GM19372 (cell line): ENCODE measurements around the gene RHOBTB1.
"Not testable (repeated sequence)": the region's sequence is repeated elsewhere in the genome, so short reads cannot be mapped to it uniquely, and the experiment has no call there.

Experiments used
- ATAC-seq: cut with Tn5 transposase; IDR thresholded peaks from one replicate; pipeline ENCODE4 v1.9.1; 2021; ENCODE audit warnings: mild to moderate bottlenecking, low read depth, moderate library complexity; ENCODE audit not compliant: unreplicated experiment

RHOBTB1 gene

DNA sequence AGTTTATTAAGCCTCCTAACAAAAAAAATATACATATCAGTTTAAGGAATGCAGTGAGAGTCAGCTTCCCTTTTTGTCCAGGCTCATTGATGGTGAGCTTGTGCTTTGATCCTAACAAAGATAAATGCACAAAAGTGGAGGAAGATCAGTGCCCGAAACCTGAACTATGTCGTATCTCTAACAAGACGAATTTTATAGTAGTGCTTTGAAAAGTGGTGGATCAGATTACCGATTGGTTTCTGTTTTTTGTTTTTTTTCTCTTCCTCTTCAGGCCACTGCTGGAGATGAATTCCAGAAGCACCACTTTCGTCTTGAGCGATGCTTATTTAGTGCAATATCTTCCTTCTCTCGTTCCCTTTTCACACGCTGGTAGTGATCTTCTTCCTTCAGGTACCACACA lies 72.8 kb downstream of the RHOBTB1 start:
- no peak for ATAC-seq

DNA sequence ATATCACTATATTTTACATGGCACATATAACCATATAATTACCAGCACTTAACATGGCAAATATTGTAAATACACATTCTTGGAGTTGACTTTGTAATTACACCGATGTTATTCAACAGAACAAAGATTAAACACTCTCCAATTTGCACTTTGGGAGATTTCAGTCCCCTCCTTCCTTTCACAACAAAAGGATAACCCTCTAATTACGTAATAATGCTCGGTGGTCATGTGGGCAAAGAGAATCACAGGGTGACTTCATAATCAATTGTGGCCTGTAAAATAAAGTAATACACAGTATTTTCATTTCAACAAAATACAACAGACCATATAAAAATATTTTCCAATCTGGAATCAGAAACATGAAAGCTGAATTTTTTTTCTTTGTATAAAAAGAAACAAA lies 73.2 kb downstream of the RHOBTB1 start:
- no peak for ATAC-seq

DNA sequence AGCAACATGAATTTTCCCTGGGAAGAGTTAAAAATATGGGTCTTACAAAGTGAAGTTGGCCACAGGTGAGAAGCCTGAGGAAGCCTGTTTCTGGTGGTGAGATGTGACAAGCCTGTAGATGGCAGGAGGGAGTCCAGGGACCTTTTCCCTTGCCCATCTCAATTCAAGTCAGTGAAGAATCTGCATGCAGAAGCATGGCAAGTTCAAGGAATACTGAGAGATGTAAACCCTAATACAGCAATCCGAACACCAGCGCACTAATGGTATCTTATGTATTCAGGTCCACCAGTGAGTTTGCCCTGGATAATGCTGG lies 73.6 kb downstream of the RHOBTB1 start:
- no peak for ATAC-seq

DNA sequence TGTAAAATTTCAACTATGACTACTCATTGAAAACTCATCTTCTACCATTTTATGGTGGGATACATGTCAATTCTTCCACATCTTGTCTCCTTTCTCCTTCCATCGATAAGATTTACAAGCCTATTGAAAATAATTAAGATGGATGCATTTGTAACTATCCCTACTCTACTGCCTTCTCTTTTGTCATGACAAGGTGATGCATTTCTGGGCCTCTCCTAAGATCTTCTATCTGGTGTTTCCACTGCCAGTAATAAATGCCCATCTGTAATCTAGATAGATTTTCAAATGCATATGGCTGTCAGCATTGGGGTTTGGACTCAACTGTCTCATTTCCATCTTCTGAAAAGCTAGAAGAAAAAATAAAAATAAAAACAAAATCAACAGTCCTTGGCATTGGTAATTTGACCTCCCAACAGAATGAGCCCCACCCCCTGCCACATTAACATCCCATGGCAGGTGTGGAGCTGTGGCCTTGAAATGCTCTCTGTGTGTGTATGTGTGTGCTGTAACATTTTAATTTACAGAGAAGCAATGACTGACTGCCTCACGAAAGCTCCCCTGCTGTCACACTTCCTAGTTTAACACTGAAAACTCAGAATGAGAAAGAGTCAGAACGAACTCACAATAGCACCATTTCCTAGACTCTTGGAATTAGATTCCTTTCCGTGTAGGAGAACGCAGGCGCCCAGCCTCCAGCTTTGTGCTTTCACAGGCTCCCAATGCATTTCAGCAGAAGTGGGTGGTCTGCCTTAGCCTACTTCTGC lies 74.2 kb downstream of the RHOBTB1 start:
- ATAC-seq, result no peak

DNA sequence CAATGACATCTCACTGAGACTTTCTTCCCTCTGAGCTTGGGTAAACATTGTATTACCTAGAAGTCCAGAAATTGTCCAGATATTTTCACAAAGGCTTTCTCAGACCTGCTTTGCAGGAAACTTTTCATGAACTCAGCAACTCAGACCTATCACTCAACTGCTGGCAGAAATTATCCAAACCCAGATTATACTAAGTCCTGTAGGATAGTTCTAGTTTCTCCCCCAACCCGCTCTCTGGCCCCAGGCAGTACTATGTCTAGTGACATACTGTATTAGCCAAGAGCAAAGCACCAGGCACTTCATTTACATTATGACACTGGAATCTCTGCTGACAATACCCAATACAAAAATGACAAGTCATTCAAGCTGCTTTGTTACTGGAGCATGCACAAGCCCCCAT lies 75.0 kb downstream of the RHOBTB1 start:
- ATAC-seq, result no peak

DNA sequence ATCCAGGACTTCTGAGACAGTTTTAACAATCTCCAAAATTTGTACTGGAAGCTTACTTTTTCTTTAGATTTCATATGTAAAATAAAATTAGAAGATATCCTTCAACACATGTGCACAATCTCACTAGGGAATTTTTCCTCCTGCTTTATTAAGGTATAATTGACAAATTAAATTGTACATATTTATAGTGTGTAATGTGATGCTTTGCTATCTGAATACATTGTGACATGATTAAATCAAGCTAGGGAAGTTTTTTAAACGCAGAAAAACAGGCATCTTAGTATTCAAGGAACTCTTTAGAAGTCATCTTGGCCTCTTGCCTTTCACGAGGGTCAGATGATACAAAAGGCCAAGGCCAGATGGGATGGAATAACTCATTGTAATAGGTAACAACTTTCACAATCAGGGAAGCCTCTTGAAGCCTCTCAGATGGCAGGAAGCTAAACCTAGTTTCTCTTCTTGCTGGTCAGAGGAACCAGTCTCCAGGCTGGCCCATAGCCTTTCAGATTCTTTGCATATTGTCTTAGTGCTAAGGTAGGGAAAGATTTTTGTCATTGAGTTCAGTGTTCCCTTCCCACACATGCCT lies 78.7 kb downstream of the RHOBTB1 start:
- ATAC-seq, result no peak

DNA sequence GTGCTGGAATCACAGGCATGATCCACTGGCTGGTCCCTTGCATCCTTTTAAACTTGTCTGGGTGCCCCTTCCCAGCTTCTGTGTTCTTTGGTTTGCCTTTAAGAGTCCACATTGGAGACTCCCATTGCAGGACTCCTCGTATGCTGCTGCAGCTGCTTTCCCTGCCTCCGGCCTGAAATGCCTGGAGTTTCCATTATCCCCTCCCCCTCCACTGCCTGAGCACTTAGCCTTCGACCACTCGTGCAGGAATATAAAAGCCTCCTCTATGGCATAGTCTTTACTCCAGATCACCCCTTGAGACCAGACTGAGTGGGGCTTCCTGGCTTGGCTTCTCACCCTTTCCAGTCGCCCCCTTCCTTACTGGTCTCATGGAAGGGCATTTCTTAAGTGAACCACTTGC lies 80.2 kb downstream of the RHOBTB1 start:
- ATAC-seq, result no peak

DNA sequence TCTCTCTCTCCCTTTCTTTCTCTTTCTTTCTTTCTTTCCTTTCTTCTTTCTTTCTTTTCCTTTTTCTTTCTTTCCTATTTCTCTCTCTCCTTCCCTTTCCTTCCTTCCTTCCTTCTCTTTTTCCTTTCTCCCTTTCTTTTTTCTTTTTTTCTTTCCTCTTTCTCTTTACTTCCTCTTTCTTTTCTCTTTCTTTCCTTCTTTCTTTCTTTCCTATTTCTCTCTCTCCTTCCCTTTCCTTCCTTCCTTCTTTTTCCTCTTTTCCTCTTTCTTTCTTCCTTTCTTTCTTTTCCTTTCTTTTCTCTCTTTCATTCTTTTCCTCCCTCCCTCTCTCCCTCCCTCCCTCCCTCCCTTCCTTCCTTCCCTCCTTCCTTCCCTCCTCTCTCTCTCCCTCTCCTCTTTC lies 81.5 kb downstream of the RHOBTB1 start:
- ATAC-seq, result no peak

DNA sequence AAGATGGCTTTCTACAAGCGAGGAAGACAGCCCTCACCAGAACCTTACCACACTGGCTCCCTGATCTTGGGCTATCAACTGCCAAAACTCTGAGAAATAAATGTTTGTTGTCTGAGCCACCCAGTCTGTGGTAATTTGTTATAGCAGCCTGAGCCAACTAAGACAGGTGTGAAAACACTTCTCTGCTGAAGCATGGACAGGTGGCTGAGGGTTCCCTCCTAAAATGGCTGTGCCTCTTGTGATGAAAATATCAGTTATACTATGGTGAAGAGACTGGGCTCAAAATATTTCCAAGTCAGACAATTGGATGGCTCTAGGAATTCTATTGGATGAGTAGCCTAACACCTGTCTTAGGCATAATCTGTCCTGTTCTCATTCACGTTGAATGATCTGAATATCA lies 87.6 kb downstream of the RHOBTB1 start:
- no peak for ATAC-seq

DNA sequence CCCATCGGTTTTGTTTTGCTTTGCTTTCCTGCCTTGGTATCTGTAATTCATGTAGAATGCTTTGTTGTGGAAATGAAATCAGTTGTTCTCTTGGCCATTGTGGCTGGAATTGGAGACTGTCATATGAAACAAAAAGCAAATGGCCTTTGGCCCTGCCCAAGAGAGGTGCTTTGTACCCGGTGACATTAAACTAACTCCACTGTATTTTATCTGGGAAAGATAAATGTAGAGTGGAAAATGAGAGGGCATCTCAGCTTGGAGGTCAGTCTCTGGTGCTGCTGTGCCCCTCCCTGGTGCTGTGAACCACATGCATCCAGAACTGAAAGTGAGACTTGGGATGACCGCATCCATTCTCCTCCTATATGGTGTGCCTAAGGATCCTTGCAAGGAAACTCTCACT lies 90.3 kb downstream of the RHOBTB1 start:
- ATAC-seq, result no peak

DNA sequence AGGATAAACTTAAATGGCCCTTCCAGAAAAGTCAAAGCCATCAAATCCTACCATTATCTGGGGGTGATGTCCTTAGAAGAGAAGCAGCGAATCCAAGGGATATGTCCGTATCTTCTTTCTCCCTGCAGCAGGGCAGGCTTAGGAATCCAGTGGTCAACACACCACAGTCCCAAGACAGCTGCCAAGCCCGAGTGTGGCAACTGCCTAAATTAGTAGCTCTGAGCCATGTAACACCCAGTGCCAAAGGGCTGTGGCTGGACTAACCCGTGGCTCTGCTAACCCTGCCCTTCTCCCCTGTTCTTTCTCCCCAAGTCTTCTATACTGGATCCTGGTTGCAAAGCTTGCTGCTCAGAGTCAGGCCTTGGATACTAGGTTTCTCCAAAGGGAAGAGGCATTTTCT lies 90.9 kb downstream of the RHOBTB1 start:
- ATAC-seq, result no peak

DNA sequence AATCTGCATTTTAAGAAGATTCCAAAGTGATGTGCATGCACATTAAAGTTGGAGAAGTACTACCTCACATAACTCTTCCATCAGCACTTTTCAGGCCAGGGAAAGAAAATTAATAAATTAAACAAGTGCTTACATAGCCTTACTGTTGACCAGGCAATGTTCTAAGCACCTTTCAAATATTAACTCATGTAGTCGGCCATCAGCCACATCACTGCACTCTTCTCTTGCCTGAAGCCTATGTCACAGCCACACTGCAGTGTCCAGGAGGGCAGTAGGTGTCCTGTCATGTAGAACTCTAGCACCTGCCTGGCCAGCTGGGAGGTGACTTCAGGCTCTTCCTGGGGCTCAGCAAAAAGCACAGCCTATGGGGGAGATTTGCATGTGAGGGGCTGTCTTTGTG lies 94.2 kb downstream of the RHOBTB1 start:
- no peak for ATAC-seq

DNA sequence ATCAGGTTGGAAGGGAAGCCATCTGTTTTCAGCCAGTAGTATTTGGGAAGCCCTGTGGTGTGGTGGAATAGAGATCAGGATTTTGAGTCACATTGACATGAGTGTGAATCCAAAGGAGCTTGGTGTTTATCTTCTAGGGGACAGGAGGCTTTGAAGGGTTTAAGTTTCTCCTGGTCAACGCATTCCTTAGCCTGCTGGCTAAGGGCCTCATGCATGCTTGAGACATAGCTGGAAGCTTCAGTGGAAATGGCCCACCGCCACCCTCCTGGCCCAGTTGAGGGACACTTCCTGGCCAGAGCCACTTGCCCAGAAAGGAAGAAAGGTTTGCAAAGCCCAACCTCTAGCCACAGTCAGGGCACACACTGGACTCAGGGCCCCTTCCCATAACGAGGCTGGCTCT lies 94.8 kb downstream of the RHOBTB1 start:
- ATAC-seq, result no peak

DNA sequence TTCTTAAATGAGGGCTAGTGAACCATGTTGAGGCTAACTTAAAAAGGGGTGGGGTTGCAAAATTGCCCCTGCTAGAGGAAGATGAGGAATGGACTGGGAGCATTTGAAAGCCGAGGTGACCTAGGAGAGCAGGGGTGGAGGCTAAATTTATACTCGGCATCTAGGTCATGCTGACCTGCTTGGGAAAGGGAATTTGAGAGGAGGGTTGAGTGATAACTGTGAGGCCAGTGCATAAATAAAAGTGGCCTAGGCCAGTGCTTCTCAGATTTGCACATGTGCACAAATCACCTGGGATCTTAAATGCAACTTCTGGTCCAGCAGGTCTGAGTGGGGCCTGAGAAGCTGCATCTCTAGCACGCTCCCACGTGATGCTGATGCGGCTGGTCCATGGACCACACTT lies 95.3 kb downstream of the RHOBTB1 start:
- no peak for ATAC-seq

DNA sequence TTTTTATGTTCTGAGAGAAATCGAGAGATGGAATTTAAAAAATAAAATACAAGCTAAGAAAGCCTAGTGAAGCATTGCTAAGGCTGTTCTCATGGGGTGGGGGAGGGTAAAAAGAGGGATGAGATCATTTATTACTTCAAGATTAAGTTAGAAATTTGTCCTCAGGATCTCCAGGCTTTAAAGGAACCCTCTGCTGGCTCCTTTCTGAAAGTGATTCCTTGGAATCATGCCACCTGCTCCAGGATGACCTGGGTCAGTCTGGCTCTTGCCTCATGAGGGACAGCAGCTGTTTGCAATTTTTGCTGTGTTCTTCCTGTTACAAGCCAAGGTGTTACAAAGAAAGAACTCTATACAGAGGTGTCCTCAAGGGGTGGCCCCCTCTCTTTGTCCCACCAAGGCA lies 95.9 kb downstream of the RHOBTB1 start:
- ATAC-seq, result no peak

DNA sequence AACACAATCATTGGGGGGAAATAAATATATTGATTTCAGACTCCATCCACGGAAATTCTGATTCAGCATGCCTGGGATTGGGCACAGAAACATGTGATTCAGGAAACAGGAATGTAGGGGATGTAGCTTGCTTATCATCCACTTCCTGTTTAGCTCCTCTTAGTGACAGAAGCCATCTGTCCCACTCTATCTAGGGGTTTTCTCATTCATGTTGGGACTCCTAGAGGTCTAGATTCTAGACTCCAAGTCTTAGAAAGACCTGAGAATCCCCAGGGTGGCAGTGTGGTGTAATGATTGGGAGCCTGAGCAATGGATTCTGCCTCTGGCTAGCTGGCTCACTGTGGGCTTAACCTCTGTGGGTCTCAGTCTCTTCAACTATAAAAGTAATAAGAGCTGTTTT lies 97.8 kb downstream of the RHOBTB1 start:
- no peak for ATAC-seq

DNA sequence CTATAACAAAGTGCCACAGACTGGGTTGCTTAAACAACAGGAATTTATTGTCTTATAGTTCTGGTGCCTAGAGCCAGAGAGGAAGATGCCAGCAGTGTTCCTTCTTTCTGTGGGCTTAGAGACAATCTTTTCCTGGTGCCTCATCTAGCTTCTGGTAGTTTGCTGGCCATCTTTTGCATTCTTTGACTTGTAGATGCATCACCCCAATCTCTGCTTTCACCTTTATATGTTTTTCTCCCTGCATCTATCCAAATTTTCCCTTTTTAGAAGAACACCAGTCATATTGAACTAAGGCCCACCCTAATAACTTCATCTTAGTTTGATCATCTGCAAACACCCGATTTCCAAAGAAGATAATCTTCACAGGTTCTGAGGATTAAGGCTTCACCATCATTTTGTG lies 98.9 kb downstream of the RHOBTB1 start:
- ATAC-seq, result no peak

DNA sequence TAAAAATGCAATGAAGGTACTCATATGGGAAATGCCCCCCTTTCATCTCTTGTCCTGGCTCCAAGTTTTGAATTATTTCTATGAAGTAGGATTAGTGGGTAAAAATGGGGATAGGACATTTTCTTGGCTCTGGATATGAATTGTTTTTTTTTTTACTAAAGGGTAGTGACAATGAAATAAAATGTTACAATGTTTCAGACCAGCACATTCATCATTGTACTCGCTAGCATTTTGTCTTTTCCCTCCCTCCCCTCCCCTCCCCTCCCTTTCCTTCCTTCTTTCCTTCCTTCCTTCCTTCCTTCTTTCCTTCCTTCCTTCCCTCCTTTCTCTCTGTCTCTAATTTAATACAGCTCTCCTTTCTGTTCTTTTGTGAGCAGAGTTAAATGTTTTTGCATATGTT lies 101.3 kb downstream of the RHOBTB1 start:
- ATAC-seq, result no peak

DNA sequence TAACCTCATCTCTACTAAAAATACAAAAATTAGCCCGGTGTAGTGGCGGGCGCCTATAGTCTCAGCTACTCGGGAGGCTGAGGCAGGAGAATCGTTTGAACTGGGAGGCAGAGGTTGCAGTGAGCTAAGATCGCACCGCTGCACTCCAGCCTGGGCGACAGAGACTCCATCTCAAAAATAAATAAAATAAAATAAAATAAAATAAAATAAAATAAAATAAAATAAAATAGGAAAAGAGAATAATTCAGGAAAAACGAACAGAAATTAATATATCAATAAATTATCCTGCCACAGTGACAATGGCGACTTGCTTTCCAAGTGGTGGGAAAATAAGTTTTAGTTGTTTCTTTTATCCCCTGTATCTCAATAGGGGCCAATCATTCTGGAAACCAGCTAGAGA lies 102.8 kb downstream of the RHOBTB1 start:
- ATAC-seq, result not testable (repeated sequence)

DNA sequence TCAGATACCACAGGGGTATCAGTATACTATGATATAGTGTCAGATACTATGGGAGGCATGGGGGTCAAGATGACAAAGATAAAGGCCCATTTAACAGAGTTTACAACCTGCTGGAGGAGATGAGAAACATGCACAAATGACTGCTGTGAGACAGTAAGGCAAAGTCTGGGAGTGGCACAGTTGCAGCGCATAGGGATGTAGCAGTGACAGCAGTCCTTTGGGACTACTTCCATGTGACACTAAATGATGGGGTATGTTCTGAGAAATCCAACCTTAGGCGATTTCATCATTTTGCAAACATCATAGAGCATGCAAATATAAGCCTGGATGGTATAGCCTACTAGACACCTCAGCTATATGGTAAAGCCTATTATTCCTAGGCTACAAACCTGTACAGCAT lies 108.9 kb downstream of the RHOBTB1 start:
- no peak for ATAC-seq

DNA sequence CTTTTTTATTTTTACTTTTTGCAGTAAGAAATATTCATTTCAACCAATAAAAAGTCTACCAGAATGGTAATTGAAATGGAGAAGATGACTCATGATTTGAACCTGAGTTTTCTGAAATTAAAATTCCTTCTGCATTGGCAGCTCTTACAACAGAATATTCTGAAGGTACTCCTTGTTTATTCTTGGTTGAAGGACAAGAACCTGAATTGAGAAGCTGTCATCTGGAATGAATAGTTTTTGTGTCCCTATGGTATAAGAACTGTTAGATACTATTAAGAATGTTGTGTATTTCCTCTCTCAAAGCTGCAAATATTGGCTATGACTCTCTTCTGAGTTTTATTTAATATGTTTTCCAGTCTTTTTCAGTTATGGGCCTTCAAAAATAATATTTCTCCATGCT lies 109.6 kb downstream of the RHOBTB1 start:
- no peak for ATAC-seq

DNA sequence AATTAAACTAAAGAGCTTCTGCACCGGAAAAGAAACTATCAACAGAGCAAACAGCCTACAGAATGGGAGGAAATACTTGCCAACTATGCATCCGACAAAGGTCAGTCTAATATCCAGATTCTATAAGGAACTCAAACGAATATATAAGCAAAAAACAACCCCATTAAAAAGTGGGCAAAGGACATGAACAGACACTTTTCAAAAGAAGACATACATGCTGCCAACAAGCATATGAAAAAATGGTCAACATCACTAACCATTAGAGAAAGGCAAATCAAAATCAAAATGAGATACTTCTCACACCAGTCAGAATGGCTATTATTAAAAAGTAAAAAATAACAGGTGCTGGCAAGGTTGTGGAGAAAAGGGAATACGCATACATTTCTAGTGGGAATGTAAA lies 111.8 kb downstream of the RHOBTB1 start:
- ATAC-seq, result not testable (repeated sequence)

DNA sequence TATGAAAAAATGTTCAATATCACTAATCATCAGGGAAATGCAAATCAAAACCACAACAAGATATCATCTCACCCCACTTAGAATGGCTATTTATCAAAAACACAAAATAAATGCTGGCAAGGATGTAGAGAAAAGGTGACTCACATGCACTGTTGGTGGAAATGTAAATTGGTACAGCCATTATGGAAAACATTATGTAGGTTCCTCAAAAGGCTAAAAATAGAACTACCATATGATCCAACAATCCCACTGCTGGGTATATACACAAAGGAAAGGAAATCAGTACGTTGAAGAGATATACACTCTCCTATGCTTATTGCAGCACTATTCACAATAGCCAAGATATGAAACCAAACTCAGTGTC lies 115.5 kb downstream of the RHOBTB1 start:
- ATAC-seq, result no peak
